A204.1 (cell line): ENCODE measurements around the gene AKAP12.
"Not testable (repeated sequence)": the region's sequence is repeated elsewhere in the genome, so short reads cannot be mapped to it uniquely, and the experiment has no call there.

Source experiments
- FAIRE-seq: peaks from 2 replicates; lab custom pipeline; 2012; peaks lifted over from hg19 to GRCh38; lab: Jason Lieb, UNC

Gene AKAP12

DNA sequence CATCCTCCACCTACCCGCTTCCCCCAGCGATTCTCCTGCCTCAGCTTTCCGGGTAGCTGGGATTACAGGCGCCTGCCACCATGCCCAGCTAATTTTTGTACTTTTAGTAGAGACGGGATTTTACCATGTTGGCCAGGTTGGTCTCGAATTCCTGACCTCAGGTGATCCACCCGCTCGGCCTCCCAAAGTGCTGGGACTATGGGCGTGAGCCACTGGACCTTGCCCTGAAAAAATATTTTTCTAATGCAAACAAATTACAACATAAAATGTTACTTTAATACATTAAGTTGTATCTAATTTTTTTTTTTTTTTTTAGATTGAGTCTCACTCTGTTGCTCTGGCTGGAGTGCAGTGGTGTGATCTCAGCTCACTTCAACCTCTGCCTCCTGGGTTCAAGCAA lies 142.9 kb downstream of the AKAP12 start:
- FAIRE-seq = not testable (repeated sequence)

DNA sequence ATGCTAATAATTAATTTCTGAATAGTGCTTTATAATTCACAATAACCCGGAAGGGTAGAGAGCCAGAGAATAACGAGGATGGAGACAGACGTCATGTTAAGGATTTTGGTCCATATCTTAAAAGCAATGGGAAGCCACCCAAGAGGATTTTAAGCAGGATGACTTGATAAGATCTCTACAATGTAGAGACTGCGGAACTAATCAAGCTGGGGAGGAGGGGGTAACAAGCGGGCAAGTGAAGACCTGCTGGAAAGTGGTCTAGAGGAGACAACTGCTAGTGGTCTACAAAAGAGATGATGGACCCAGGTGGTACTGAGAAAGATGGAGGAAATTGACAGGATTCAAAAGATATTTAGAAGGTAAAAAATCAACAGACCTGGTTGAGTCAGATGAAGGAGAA lies 144.4 kb downstream of the AKAP12 start:
- no peak for FAIRE-seq

DNA sequence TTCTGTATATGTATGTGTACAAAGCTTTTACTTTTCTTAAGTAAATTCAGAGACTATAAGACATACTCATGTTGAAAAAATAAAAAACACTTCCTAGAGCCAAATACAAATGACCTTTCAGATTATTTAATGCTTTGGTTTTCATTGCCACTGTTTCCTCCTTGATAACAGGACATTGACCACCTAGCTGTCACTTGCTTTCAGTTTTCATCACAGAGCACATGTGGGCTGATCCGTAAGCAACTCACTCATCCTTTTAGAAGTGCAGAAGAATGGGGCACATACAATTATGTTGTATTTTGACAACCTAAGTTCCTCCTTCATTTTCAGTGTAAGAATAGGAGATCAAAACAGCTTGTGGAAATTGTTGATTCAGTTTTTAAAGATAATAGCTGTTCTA lies 145.4 kb downstream of the AKAP12 start:
- no peak for FAIRE-seq

DNA sequence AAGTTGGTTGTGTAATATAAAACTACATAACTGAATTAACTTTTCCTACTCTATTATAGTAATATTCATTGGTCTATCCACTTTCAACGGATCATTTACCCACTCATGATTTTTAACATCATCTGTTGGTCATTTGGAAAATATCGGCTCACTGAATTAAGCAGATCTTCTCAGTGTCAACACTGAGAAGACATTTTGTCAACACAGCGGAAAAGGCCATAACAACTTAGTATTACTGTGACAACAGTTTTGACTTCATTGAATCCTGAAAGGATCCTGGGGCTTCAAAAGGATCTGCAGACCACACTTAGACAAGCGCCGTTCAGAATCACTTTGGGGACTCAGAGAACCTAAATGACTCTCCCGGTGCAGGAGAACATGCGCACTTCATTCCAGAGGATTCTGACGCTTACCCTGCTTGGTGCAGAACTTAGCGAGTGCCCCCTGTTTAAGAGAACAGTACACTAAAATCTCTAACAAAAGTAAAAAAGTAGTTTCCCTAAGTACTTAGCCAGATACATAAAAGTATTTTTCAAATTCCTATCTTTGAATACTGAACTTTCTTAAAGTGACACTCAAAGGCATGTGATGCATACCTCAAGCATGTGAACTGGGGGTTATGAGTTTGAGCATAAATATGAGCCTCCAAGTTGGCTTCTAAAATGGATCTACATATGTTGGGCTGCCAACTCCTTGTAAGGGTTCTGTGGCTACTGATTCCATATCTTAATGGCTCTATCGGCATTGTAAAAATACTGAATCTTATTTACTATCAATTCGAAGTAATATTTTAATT lies 147.6 kb downstream of the AKAP12 start:
- no peak for FAIRE-seq

DNA sequence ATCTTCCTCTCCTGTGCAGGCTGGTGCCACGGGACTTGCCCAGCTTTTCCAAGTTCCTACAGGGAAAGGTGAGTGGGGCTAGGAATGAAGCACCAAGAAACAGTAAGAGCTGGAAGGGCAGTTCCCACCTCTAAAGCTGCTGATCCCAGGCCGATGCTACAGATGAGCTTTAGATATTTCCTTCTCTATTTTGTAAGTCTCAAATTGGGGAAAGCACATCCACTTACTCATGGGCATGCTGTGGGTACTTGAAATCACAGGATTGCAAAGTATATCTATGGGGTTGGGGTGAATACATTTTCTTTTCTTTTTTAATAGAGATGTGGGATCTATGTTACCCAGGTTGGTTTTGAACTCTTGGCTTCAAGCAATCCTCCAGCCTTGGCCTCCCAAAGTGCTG lies 148.5 kb downstream of the AKAP12 start:
- no peak for FAIRE-seq

DNA sequence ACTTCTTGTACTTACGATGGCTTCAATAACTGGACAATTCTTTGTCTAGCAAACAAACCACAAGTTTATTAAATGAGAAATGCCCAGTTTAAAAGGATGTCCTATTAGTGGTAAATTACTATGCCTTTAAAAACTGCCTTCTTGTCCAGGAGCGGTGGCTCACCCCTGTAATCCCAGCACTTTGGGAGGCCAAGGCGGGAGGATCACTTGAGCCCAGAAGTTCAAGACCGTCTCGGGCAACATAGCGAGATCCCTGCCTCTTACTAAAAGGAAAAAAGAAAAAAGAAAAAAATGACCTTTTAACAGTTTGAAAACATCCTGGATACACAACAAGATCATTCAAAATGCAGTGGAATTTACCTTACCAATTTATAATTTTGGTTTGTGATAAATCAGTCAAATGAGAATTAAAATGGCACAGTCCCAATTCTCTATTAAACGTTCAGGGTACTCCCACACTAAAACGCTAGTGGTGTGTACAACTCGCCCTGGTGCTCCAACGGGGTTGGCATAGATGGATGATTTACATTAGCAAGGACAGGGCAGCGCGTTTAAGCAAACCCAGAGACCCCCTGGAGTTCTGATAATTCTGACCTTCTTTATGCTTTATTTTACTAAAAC lies 149.3 kb downstream of the AKAP12 start:
- no peak for FAIRE-seq

DNA sequence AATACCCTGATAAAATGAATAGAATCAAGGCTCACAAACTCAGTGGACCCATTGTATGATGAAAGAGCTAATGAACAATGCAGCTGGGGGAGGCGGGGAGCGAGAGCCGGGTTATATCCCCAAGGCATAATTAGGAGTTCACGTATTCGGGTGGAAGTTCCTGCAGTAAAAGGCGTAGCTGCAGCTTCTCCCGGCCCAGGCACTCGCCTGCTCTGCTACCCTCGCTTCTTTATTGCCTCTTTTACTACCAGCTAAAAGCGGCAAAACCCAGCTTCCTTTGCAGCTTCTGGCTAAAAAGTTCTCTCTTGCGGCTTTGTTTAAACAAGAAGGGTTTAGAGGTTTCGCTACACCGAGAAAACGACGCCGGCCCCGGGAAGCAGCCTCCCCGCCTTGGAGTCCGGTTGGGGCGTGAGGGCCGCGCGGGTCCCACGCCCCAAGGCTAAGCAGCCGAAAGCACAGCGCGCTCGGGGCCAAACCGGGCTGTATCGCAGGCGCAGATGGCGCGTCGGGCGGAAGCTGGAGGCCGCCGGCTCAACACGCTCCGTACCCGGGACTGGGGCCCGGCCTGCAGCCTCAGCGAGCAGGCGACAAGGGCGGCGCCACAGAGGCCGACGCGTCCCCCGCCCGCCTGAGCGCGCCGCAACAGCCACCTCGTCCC lies 150.0 kb downstream of the AKAP12 start:
- no peak for FAIRE-seq

DNA sequence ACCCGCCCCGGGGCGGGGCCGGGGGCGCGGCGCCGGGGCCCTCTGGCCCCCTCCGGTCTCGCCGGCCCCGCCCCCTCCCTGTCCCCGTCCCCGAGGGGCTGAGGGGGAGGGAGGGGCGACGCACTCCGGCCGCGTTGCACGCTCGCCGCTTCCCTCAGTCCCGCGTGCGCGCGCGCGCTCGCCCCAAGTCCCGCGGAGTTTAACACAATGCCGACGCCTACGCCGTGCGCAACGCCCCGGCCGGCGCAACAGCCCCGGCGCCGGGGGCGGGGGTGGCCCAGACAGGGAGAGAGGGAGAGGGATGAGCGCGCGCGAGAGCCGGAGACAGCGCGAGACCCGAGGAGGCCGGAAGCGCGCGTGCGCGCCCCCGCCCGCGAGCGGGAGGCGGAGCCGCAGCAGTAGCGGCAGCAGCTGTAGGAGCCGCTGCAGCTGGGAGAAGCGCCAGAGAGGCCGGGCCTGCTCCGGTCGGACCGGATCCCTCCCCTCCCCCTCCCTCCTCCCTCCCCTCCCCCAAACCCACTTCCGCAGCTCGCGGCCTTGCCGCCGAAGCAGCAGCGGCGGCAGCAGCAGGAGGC lies 150.6 kb downstream of the AKAP12 start:
- no peak for FAIRE-seq

DNA sequence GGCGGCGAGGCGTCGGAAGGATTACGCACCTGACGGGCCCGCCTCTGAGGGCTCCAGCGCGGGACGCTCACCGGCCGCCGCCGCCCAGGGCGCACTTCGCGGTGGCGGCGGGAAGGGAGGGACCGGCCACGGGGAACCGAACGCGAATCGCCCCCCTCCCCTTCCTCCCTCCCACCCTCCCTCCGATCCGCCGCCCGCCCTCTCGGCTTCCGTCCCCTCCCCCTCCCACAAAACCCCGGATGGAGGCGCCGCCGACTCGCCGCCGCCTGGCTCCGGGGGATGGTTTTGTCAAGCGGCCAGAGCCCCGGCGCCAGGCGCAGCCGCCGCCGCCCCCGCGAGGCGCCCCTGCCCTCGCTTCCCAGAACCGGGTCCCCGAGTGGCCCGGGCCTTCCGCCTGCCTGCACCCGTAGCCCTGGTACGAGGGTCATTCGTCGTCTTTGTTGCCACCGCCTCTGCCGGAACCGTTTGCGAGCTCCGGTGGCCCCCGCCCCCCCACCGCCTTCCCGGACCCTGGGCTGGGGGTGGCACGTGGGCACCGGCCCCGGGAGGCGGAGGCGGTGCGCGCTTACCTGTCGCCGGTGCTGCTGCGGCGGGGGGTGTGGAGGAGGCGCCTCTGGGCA lies 151.2 kb downstream of the AKAP12 start:
- no peak for FAIRE-seq

DNA sequence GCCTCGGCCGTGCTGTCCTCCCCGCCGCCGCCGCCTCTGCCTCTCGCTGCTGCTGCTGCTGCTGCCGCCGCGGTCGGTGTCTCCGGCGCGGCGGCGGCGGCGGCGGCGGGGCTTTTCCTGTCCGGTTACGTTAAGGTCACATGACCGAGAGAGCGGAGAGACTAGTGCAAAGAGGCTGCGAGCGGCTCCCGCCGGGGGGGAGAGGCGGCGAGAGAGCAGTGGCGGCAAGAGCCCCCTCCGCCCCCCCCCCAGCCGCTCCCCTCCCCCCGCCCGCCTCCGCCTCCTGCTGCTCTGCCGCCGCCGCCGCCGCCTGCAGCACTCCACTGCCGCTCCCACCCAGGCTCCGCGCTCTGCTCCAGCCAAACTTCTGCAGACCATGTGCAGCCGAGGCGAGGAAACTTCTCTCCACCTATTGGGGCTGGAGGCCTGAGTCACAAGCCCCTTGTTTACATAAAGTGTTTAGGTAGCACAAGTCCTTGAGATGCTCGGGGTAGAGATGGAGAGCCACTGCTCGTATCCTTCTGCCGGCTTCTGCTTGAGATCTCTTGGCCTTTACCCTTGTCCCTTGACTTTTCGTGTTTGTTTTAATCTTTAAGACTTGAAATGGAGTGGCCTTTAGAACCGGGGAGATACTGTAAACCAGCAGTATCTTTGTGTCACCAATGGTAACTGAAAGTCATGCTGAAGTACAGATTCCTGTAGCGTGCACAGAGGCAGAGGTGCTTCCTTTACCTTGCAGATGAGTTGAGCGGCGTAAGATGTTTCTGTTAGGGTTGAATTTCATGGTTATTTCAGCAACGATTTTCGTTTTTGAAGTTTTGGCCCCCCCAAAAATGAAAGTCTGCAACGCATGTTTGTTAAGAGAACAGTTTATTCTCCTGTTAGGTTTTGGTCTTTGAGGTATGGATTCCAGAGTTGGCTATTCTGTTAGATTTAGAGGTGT lies 152.0 kb downstream of the AKAP12 start, which contains the start of gene ZBTB2:
ZBTB2 (minus strand) TSS at position 89 of the 943 bp plus-strand sequence. CDS start 17,922 bp downstream, outside the sequence.
- no peak for FAIRE-seq

DNA sequence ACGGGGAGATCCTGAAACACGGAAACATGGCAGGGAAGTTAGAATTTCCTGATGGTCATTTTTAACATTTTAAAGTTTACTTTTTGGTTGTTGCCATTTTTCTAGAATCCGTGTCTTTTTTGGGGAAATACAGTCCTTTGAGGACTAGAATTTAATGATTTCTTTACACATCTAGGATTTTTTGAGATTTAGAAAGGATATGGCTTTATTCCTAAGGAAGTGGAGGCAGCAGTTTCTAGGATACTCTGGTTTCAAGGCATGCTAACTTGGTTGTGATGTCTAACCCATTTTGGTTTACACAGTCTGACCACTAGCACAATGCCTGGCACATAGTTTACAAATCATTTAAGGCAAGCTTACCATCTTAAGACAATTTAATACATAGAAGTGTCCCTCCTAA lies 152.7 kb downstream of the AKAP12 start:
- no peak for FAIRE-seq

DNA sequence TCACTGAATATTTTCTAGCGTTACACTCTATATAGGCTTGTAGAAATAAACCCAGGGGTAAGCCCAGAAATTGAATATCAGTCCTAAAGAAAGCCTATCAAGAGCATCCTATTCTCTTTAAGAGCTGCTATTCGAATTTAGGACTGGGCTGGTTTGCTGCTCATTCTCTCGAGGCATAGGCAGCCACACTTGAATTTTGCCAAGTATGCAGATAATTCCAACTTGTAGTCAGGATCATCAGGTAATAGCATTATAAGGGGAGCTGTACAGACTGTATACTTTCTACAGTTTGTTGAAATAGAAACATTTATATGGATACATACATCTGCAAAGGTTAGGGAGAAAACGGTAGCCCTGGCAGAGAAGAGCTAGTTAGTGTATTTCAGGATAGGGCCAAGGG lies 153.6 kb downstream of the AKAP12 start:
- FAIRE-seq = no peak

DNA sequence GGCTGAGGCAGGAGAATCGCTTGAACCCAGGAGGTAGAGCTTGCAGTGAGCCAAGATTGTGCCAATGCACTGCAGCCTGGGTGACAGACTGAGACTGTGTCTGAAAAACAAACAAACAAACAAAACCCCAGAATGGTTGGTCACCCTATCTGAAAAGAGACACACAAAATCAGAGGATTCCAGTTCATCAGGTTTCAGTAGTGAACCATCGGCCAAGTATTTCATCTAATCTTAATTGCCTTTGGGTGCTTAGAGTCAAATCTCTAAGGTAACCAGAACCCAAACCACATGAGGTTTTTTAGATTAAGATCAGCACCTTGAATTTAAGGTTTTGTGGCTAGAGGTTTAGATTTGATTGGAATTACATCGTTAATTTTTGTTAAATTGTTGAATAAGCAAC lies 159.9 kb downstream of the AKAP12 start:
- no peak for FAIRE-seq

DNA sequence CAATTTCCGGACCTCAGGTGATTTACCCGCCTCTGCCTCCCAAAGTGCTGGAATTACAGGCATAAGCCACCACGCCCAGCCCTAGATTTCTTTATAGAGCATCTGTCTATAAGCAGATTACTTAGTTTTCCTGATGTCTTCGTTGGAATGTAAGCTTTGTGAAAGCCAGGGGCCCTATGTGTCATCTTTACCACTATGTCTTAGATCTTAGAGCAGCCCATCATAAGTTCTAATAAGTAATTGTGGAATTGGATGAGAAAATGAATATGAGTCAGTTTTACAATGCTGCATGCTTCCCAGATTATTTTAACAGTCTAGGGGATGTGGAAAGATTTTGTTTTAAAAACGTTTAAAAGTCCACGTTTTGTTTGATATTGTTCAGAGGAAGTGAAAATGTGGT lies 160.7 kb downstream of the AKAP12 start:
- FAIRE-seq = no peak

DNA sequence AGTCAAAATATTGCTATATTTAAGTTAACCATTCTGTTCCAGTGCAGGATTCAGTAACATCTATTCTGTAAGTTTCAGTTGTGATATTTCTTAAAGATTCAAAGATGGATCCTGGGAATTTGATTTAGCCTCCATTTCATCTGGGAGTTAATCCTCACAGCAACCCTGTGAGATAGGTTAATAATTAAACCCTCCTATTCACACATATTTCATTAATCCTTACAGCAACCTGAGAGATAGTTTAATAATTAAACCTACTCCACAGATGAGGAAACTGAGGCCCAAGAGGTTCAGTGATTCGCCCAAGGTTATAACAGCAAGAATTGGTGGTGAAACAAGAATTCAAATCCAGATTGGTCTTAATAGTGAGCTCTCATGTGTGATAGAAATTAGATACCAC lies 162.5 kb downstream of the AKAP12 start:
- no peak for FAIRE-seq

DNA sequence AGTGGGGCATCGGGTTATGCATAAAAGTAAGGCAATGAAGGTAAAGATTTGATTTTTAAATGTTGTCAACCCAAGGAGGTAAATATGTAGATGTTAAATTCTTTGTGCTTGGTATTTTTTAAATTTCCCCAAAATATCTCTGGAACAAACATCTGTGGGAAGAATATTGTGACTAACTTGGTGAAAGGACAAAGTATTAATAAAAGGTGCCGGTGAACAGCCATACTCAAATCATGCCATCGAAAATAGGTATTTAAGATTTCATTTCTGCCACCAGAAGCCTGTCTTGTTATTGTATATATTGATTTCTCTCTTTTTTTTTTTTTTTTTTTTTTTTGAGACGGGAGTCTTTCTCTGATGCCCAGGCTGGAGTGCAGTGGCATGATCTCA lies 164.1 kb downstream of the AKAP12 start:
- no peak for FAIRE-seq
